Activated CD4-positive, alpha-beta memory T cell treated with anti-CD3 and anti-CD28 coated beads, Interleukin-2, amount 10 ng/mL, durations not matched to agents 7 days and 5 days (primary cell): Measurements from ENCODE around the gene LASP1. TPM values are rescaled to one million over a fixed set of nuclear protein-coding genes. Genes with fewer than 3 reads are reported as not detected.
"Not testable (repeated sequence)": the region's sequence is repeated elsewhere in the genome, so short reads cannot be mapped to it uniquely, and the experiment has no call there.

Source experiments
- CTCF ChIA-PET: fragments of 350-600 bp; sonication (Branson Sonifier 250); formaldehyde crosslinking; loops from one replicate; lab custom pipeline; 2021; ENCODE audit warnings: antibody characterized with exemption, inconsistent platforms; lab: Charles Lee
- POLR2A ChIA-PET: fragments of 350-600 bp; sonication (Branson Sonifier 250); formaldehyde crosslinking; loops from one replicate; lab custom pipeline; 2021; ENCODE audit warnings: antibody characterized with exemption; lab: Charles Lee
- DNase-seq: peaks from one replicate; pipeline ENCODE4 v3.0.0-alpha.2; 2020
- H3K27ac Mint-ChIP-seq: one replicate; pipeline ENCODE4 v1.8.0; 2021; ENCODE audit warnings: mild to moderate bottlenecking, mixed read lengths
- H3K27me3 Mint-ChIP-seq: one replicate; pipeline ENCODE4 v1.8.0; 2021; ENCODE audit warnings: mixed read lengths
- H3K36me3 Mint-ChIP-seq: one replicate; pipeline ENCODE4 v1.8.0; 2021; ENCODE audit warnings: low read depth, mixed read lengths
- H3K4me1 Mint-ChIP-seq: one replicate; pipeline ENCODE4 v1.8.0; 2021; ENCODE audit warnings: mixed read lengths
- H3K4me3 Mint-ChIP-seq: one replicate; pipeline ENCODE4 v1.8.0; 2021; ENCODE audit warnings: mild to moderate bottlenecking, mixed read lengths
- H3K9me3 Mint-ChIP-seq: one replicate; pipeline ENCODE4 v1.8.0; 2021; ENCODE audit warnings: mixed read lengths
- total RNA-seq, 2 experiments: library from RNA; stranded (reverse); gene quantifications; one replicate each; pipeline ENCODE4 v1.2.3, GENCODE V29; 2021

Gene LASP1
- total RNA-seq, 2 experiments from 2014 or later = 193 to 196 TPM

- peaks cover 52% of the 10 kb centered on the region for H3K36me3 Mint-ChIP-seq
- ChIA-PET POLR2A (interaction anchor here (0.6 to 8.2 kb wide), 40 partner anchors 9 to 547 kb away, joined by 3 to 201 read pairs (median 5); partner anchors contain the start of genes ARL5C, CISD3, CWC25 and FBXL20), CTCF (interaction anchor here (0.6 to 4.1 kb wide), 12 partner anchors 10 to 391 kb away, joined by 3 to 56 read pairs (median 3); partner anchors contain the start of genes CWC25 and LASP1)
- H3K4me1 Mint-ChIP-seq = peaks cover 49% of the 10 kb centered on the region
- DNase-seq = peak; percentile 94
- no peaks in the 10 kb centered on the region for H3K9me3 Mint-ChIP-seq
- H3K4me3 Mint-ChIP-seq = peak within 1 kb of the TSS; percentile 95
- H3K27ac Mint-ChIP-seq = peak within 1 kb of the TSS; percentile 98
- H3K27me3 Mint-ChIP-seq = no peaks in the 10 kb centered on the region
Measured at GRCh38 chr17:38853292-38854219, 16.3 kb upstream of the LASP1 start, which contains the start of gene RPL23. RPL23 (minus strand) TSS chr17:38853721; CDS start chr17:38853710, 11 bp downstream.

- Mint-ChIP-seq H3K27ac (peak overlapping the region; percentile 24), H3K36me3 (peaks cover 37% of the 10 kb centered on the region), H3K4me1 (peaks cover 38% of the 10 kb centered on the region)
- not testable (repeated sequence) for H3K27me3 Mint-ChIP-seq, DNase-seq, H3K9me3 Mint-ChIP-seq, H3K4me3 Mint-ChIP-seq
- POLR2A ChIA-PET = interaction anchor here (0.9 to 8.2 kb wide), 10 partner anchors 11 to 166 kb away, joined by 3 to 201 read pairs (median 11); partner anchors contain the start of genes CWC25, LASP1 and LASP1NB
- CTCF ChIA-PET = interaction anchor here (1.0 to 4.1 kb wide), 3 partner anchors 14 to 389 kb away, joined by 3 to 56 read pairs (median 3); partner anchors contain the start of gene LASP1
Measured at GRCh38 chr17:38855101-38855714, 14.7 kb upstream of the LASP1 start.

- peaks cover 19% of the 10 kb centered on the region for H3K4me1 Mint-ChIP-seq
- ChIA-PET CTCF (interaction anchor here (1.2 kb wide), 1 partner anchor 31 kb away, joined by 3 read pairs; the partner anchor contains the start of gene CWC25), POLR2A (interaction anchor here (0.6 to 1.3 kb wide), 2 partner anchors 10 to 81 kb away, joined by 3 read pairs; no protein-coding TSS in a partner anchor)
- H3K27me3 Mint-ChIP-seq = no peaks in the 10 kb centered on the region
- no peak overlapping the region for H3K27ac Mint-ChIP-seq
- DNase-seq = no peak
- no peak overlapping the region for H3K4me3 Mint-ChIP-seq
- H3K36me3 Mint-ChIP-seq = peaks cover 16% of the 10 kb centered on the region
- H3K9me3 Mint-ChIP-seq = no peaks in the 10 kb centered on the region
Measured at GRCh38 chr17:38857271-38857670, 12.6 kb upstream of the LASP1 start.

GRCh38 chr17:38861399-38861843 is 8.4 kb upstream of the LASP1 start:
- no peak for DNase-seq
- Mint-ChIP-seq H3K27ac (no peak overlapping the region), H3K36me3 (no peaks in the 10 kb centered on the region), H3K4me1 (peaks cover 4% of the 10 kb centered on the region), H3K9me3 (no peaks in the 10 kb centered on the region), H3K4me3 (no peak overlapping the region), H3K27me3 (peaks cover 3% of the 10 kb centered on the region)
- ChIA-PET CTCF (interaction anchor here (0.6 kb wide), 1 partner anchor 291 kb away, joined by 3 read pairs; no protein-coding TSS in a partner anchor), POLR2A (no interaction called here)

GRCh38 chr17:38864636-38865398 is 5.0 kb upstream of the LASP1 start:
- ChIA-PET POLR2A (no interaction called here), CTCF (no interaction called here)
- H3K4me1 Mint-ChIP-seq = peaks cover 21% of the 10 kb centered on the region
- no peak overlapping the region for H3K4me3 Mint-ChIP-seq
- H3K9me3 Mint-ChIP-seq = no peaks in the 10 kb centered on the region
- peaks cover 3% of the 10 kb centered on the region for H3K36me3 Mint-ChIP-seq
- no peak for DNase-seq
- H3K27ac Mint-ChIP-seq = no peak overlapping the region
- peaks cover 3% of the 10 kb centered on the region for H3K27me3 Mint-ChIP-seq

- H3K9me3 Mint-ChIP-seq = no peaks in the 10 kb centered on the region
- peaks cover 3% of the 10 kb centered on the region for H3K27me3 Mint-ChIP-seq
- CTCF ChIA-PET = interaction anchor here (0.8 to 5.6 kb wide), 13 partner anchors 14 to 371 kb away, joined by 3 to 56 read pairs (median 5); partner anchors contain the start of genes LASP1NB, PIP4K2B, PSMB3 and RPL23
- peak; percentile 72 for DNase-seq
- H3K27ac Mint-ChIP-seq = peak overlapping the region; percentile 98
- H3K4me1 Mint-ChIP-seq = peaks cover 29% of the 10 kb centered on the region
- peak overlapping the region; percentile 98 for H3K4me3 Mint-ChIP-seq
- POLR2A ChIA-PET = interaction anchor here (0.6 to 8.5 kb wide), 8 partner anchors 10 to 59 kb away, joined by 3 to 201 read pairs (median 4); partner anchors contain the start of genes CWC25, LASP1NB and RPL23
- peaks cover 13% of the 10 kb centered on the region for H3K36me3 Mint-ChIP-seq
Measured at GRCh38 chr17:38867179-38867967, 2.5 kb upstream of the LASP1 start.

GRCh38 chr17:38867968-38868816 is 1.7 kb upstream of the LASP1 start:
- H3K4me1 Mint-ChIP-seq = peaks cover 38% of the 10 kb centered on the region
- H3K36me3 Mint-ChIP-seq = peaks cover 19% of the 10 kb centered on the region
- POLR2A ChIA-PET = interaction anchor here (0.6 to 8.5 kb wide), 8 partner anchors 9 to 58 kb away, joined by 3 to 201 read pairs (median 4); partner anchors contain the start of genes CWC25, LASP1NB and RPL23
- CTCF ChIA-PET = interaction anchor here (0.8 to 5.6 kb wide), 16 partner anchors 15 to 370 kb away, joined by 3 to 56 read pairs (median 5); partner anchors contain the start of genes LASP1NB, PIP4K2B, PSMB3 and RPL23
- no peaks in the 10 kb centered on the region for H3K9me3 Mint-ChIP-seq
- peak overlapping the region; percentile 98 for H3K4me3 Mint-ChIP-seq
- peaks cover 3% of the 10 kb centered on the region for H3K27me3 Mint-ChIP-seq
- DNase-seq = peak; percentile 31
- H3K27ac Mint-ChIP-seq = peak overlapping the region; percentile 98

GRCh38 chr17:38868817-38869525 is 887 bp upstream of the LASP1 start:
- no peaks in the 10 kb centered on the region for H3K9me3 Mint-ChIP-seq
- POLR2A ChIA-PET = interaction anchor here (0.7 to 8.5 kb wide), 21 partner anchors 9 to 285 kb away, joined by 3 to 201 read pairs (median 4); partner anchors contain the start of genes FBXO47, LASP1NB, PIP4K2B and PSMB3
- H3K27me3 Mint-ChIP-seq = no peaks in the 10 kb centered on the region
- peaks cover 20% of the 10 kb centered on the region for H3K36me3 Mint-ChIP-seq
- H3K4me1 Mint-ChIP-seq = peaks cover 45% of the 10 kb centered on the region
- peak; percentile 90 for DNase-seq
- CTCF ChIA-PET = interaction anchor here (0.7 to 5.6 kb wide), 17 partner anchors 14 to 531 kb away, joined by 3 to 56 read pairs (median 5); partner anchors contain the start of genes CWC25, LASP1NB, PSMB3 and RPL23
- H3K27ac Mint-ChIP-seq = peak overlapping the region; percentile 98
- H3K4me3 Mint-ChIP-seq = peak overlapping the region; percentile 98

GRCh38 chr17:38870259-38871165 is 654 bp downstream of the LASP1 start:
- peaks cover 20% of the 10 kb centered on the region for H3K36me3 Mint-ChIP-seq
- POLR2A ChIA-PET = interaction anchor here (0.6 to 8.5 kb wide), 28 partner anchors 11 to 592 kb away, joined by 3 to 201 read pairs (median 5); partner anchors contain the start of genes CWC25, LASP1NB, PIP4K2B and PLXDC1
- peaks cover 61% of the 10 kb centered on the region for H3K4me1 Mint-ChIP-seq
- DNase-seq = peak; percentile 79
- CTCF ChIA-PET = interaction anchor here (0.6 to 5.6 kb wide), 20 partner anchors 12 to 301 kb away, joined by 3 to 56 read pairs (median 4); partner anchors contain the start of genes CWC25, LASP1NB and RPL23
- H3K27me3 Mint-ChIP-seq = no peaks in the 10 kb centered on the region
- peak overlapping the region; percentile 98 for H3K4me3 Mint-ChIP-seq
- H3K27ac Mint-ChIP-seq = peak overlapping the region; percentile 98
- H3K9me3 Mint-ChIP-seq = no peaks in the 10 kb centered on the region
